Coronary artery (tissue), 2 donors: ENCODE data around the gene RFXANK.
A peak's percentile ranks its signal among the peaks of the same experiment; 100 is the strongest.
"Not testable (repeated sequence)": the region's sequence is repeated elsewhere in the genome, so short reads cannot be mapped to it uniquely, and the experiment has no call there.

Experiments
- DNase-seq: peaks from one replicate; pipeline ENCODE4 v3.0.0-alpha.2; 2017; ENCODE audit warnings: low spot score
- H3K27ac ChIP-seq, 2 donors: fragments of 200-600 bp; sonication (generic); one replicate each; pipeline ENCODE4 v1.5.1; 2016 to 2019
- H3K4me3 ChIP-seq: fragments of 200-600 bp; sonication (generic); 2 replicates; pipeline ENCODE4 v1.5.1; 2016; ENCODE audit warnings: mild to moderate bottlenecking, moderate library complexity
- CTCF ChIP-seq: fragments of 200-600 bp; sonication (generic); IDR thresholded peaks from one replicate; pipeline ENCODE4 v1.5.1; 2019; ENCODE audit warnings: antibody characterized with exemption

The RFXANK gene, protein sequence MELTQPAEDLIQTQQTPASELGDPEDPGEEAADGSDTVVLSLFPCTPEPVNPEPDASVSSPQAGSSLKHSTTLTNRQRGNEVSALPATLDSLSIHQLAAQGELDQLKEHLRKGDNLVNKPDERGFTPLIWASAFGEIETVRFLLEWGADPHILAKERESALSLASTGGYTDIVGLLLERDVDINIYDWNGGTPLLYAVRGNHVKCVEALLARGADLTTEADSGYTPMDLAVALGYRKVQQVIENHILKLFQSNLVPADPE

DNA sequence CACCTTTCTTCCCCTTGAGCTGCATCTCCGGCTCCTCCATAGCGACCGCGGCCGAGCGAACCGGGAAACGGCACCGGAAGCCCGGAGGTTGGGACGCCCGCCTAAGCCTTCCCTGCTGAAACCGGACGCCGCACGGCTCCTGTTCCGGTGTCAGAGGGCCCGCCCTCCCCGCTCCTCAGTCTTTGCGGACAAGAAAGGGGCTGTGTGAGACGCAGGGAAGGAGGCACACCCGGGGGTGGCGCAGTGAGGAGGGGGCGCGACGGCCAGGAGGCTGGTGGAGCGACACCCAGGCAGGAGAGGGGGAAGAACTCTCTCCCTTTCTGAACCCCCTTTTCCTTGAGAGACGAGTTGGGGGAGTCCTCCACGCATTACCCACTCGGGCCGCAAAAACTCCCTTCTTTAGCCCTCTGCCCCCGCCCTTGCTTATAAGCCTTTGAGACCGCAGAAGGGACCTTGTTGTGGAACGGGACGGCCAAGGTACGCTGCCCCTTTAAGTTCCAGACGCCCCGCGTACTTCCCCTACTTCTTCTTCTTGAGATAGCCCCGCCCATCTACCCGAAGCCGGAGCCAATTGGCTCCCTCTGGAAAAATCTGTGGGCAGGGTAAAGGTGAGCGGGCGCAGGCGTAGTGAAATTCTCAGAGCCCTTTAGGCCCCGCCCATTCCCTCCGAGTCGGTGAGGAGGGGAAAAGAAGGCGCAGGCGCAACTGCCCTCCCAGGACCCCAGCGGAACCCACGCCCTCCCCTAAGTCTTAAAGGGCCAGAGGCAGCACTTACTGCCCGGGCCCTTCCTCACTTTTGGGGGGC, at the start of gene RFXANK, which contains the start of gene BORCS8:
RFXANK (plus strand) TSS at position 181 of the 805 bp plus-strand sequence. CDS start 1,689 bp downstream, outside the sequence.
BORCS8 (minus strand) TSS at position 75 of the 805 bp plus-strand sequence; CDS start at position 40, 35 bp downstream.
- peak within 1 kb of the TSS; percentile 97 to 99 for H3K27ac ChIP-seq
- TF ChIP-seq CTCF: no peak
- H3K4me3 ChIP-seq: peak within 1 kb of the TSS; percentile 81
- DNase-seq: peak; percentile 99

GRCh38 chr19:19142347-19142746, 49.7 kb upstream of the RFXANK start:
- no peak for TF ChIP-seq CTCF
- H3K4me3 ChIP-seq: no peak overlapping the region
- DNase-seq: no peak
- H3K27ac ChIP-seq: no peak overlapping the region

GRCh38 chr19:19145281-19145680, 46.8 kb upstream of the RFXANK start:
- H3K27ac ChIP-seq: no peak overlapping the region
- no peak for DNase-seq
- no peak for TF ChIP-seq CTCF
- H3K4me3 ChIP-seq: no peak overlapping the region

- Histone ChIP-seq H3K27ac (no peak overlapping the region), H3K4me3 (peak overlapping the region; percentile 60)
- TF ChIP-seq CTCF: peak; percentile 94
- DNase-seq: peak; percentile 85
Measured at GRCh38 chr19:19145684-19146608, 46.1 kb upstream of the RFXANK start.

- H3K4me3 ChIP-seq: no peak overlapping the region
- no peak for DNase-seq
- no peak overlapping the region for H3K27ac ChIP-seq
- TF ChIP-seq CTCF: no peak
Measured at GRCh38 chr19:19146865-19147264, 45.2 kb upstream of the RFXANK start.

DNA sequence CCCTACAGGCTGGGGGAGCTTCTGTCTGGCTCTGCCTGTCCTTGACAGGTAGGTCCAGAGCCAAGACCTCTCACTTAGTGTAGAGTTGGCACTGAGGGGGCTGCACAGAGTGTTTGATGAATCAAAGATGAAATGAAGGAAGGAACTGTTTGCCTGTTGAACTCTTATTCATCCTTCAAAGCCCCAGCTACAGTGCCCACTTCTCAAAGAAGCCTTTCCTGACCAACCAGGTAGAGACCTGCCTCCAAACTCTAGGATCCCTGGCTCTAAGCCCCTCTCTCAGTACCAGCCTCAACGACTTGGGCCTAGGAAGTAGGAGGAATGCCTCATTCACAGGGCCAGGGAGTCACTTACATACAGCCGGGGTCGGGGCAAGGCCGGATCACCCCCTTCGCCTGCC, 44.7 kb upstream of the RFXANK start:
- H3K4me3 ChIP-seq: no peak overlapping the region
- no peak for TF ChIP-seq CTCF
- H3K27ac ChIP-seq: no peak overlapping the region
- no peak for DNase-seq

- not testable (repeated sequence) for H3K4me3 ChIP-seq, DNase-seq, H3K27ac ChIP-seq
Measured at GRCh38 chr19:19148504-19148903, 43.6 kb upstream of the RFXANK start.
